ENCODE measurements around the gene RNF180.

RNF180 gene, protein sequence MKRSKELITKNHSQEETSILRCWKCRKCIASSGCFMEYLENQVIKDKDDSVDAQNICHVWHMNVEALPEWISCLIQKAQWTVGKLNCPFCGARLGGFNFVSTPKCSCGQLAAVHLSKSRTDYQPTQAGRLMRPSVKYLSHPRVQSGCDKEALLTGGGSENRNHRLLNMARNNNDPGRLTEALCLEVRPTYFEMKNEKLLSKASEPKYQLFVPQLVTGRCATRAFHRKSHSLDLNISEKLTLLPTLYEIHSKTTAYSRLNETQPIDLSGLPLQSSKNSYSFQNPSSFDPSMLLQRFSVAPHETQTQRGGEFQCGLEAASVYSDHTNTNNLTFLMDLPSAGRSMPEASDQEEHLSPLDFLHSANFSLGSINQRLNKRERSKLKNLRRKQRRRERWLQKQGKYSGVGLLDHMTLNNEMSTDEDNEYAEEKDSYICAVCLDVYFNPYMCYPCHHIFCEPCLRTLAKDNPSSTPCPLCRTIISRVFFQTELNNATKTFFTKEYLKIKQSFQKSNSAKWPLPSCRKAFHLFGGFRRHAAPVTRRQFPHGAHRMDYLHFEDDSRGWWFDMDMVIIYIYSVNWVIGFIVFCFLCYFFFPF

DNA sequence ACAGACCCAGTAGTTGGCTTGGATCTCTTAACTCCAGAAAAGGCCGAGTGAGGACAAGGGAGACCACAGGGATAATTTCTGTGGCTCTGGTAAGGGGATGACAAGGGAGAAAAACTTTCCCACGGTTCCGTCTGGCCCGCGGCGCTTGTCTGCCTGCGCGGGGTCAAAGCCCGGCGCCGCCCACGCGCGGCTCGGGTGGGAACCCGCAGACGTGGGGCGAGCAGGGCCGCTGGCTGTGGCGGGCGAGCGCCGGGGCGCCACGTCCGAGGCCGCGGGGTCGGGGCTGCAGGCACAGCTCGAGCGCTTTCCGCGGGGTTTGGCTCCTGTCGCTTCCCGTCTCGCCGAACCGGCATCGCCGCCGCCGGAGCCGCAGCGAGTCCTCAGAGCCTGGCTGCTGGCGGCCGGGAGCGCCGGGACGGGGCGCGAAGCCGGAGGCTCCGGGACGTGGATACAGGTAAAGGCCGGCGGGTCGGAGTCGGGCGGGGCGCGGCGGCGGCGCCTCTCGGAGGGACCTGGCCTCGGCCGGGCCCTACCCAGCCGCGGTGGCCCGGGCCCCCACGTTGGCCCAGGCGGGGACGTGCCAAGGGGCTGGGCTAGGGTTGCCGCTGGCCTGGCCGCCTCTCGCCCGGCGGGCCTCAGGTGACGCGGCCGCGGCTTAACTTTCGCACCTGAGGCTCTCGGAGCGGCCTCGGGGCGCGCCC is at the start of gene RNF180:
RNF180 (plus strand) TSS at position 344 of the 701 bp plus-strand sequence. CDS start 34,965 bp downstream, outside the sequence.
- H3K27ac ChIP-seq, result no peak within 1 kb of the TSS

DNA sequence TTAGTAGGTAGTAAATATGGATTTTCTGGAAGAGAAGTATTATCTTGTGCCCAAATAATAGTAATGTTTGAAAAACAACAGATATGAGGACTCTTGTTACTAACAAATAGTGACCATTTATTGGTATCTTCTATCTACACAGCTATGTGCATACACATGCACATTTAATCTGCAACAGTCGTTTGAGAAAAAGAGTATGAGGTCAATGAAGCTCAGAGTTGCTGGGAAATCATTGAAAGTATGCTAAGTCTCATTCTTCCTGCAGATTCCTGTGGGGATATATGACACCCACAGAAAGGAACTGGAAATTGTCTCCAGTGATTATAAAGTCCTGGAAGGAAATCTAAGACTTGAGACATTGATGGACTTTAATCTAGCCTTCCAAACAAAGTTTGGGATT is 40.1 kb upstream of the RNF180 start:
- DNase-seq (ENCODE audit: low read depth, low spot score), result no peak

More for the DNA sequence above, at the start of gene RNF180:
- DNase-seq (ENCODE audit: low read depth, low spot score), result no peak

DNA sequence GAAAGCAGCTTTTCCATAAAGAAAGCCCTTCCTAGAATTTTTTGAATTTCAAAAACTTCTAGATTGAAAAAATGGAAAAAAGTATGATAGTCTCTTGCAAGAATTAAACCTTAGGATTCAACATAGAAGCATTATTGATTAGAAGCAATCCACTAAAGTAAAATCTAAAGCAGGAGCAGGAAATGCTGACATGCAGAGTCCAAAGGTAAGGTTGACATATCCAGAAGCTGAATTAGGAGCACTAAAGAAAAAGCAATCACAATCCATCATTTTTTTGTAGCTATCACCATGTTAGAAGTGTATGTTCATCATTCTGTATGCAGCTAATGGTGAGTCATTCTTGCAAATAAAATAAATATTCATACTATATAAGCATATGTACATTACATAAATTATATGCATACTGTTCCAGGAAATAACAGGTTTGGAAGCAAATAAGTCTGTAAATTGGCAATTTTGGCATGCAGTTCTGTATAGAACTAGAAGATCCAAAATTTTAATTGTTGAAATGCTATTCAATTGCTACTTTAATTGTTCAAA is 39.4 kb upstream of the RNF180 start:
- DNase-seq (ENCODE audit: low read depth, low spot score), result no peak
- H3K27ac ChIP-seq, result no peak overlapping the region

More for the DNA sequence above, 40.1 kb upstream of the RNF180 start:
- H3K27ac ChIP-seq, result no peak overlapping the region

DNA sequence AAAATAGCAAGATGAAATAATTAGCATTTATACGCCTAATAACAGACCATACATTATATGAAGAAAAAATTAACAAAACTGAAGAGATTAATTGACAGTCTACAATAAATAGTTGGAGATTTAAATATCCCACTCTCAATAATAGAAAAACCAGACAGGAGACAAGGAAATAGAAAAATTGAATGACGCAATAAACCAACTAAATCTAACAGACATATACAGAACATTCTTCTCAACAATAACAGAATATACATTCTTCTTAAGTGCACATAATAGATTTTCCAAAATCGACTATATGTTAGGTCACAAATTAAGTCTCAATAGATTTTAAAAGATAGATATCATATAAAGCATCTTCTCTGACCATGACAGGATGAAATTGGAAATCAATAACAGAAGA is 25.6 kb upstream of the RNF180 start:
- DNase-seq (ENCODE audit: low read depth, low spot score), result no peak
- no peak overlapping the region for H3K27ac ChIP-seq

DNA sequence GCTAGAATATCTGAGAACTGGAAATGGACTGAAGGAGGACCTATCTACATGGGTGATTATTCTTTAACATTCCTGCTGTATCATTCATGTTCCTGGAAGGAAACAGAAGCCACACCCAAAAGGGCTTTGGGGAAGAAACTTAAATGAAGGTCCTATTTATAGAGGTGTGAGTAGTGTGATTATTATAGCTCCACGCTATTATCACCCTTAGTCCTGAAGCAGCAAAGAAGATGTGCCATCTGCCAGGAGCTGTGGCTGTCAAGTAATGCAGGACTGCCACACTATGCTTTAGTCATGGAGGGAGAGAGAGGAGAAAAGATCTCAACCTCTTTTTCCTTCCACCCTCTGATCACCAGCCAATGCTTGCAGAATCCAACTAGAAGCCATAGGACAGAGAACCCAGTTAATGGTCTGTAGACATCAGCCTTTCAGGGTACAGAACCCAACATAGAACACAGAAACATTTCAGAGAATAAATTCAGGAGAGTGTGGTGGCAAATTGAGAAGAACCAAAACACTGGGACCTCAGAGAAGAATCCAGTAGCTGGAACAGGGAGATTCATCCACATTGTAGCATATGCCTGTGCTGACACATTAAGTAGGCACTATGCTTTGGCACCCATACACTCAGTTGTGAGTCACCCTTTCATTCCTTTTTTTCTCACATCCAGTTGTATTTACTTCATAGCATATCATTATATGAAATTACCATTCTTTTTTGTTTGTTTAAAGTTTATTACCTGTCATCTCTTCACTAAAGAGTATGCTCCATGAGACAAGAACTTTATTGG is 21.0 kb upstream of the RNF180 start:
- DNase-seq (ENCODE audit: low read depth, low spot score), result peak; percentile 53
- peak overlapping the region; percentile 65 for H3K27ac ChIP-seq

DNA sequence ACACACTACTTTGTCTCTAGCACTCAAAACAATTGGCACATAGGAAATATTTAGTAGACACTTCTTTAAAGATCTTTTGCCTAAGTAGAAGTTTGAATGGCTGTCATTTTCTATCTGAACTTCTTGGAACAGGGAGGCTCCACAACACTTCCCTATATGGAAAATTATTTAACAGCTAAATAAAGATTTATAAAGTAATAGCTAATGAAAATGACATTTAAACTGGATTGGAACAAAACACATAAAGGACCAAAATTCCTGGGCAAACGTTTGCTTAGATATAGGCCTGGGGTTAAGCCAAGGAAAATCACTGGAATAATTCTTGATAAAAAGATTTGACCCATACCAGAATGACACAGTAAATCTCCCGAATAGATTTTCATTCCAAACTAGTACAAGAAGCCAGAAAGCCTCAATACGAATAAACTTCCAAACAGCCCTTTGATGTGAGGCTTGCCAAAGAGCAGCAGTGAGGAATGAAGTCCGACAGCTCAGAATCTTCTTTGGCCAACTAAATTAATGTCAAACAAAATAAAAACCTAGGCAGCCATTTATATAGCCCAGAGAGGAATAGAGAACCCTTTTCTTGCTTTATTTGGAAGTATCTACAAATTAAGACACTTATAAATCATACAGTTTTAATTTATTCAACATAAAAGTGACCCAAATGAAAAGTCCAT is 20.3 kb upstream of the RNF180 start:
- DNase-seq (ENCODE audit: low read depth, low spot score), result no peak
- peak overlapping the region; percentile 65 for H3K27ac ChIP-seq

DNA sequence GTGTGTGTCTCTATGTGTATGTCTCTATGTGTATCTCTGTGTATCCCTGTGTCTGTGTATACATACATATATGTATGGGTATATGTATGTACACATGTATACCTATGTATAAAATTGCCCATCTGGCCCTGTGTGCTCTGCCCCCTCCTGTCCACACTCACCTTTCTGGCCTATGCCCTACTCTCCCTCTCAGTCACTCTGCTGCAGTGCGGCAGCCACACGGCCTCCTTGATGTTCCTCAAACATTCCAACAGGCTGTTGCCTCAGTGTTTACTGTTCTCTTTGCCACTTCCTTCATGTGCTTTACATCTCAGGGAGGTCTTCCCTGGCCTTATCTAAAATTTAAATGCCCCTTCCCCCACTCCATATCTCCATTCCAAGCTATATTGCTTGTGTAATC is 18.3 kb upstream of the RNF180 start:
- no peak overlapping the region for H3K27ac ChIP-seq
- DNase-seq (ENCODE audit: low read depth, low spot score), result no peak

DNA sequence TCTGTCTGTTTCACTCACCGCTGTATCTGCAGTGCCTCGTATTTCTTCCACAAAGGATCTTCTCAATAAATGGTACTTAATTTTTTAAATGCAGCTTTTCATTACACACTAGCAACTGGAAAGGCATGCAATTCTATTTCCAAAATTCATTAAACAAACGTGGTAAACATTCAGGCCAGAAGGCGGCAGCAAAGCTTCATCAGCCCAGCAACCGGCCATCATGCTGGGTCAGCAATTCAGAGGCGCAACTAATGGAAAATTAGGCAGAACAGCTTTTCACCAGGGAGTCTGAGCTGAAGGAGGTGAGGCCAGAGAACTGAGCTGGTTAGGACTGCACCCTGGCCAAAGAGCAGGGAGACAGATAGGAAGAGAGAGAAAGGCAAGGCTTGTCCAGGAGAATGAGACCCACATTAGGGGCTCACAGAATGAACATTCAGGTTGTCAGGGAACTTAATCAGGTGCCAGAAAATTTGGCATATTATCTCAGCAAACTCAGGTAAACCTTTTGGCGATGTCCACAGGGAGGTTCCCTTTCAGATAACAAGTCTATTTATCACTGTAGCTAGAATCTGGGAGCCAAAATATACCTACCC is 17.7 kb upstream of the RNF180 start:
- no peak for DNase-seq (ENCODE audit: low read depth, low spot score)
- H3K27ac ChIP-seq, result no peak overlapping the region

DNA sequence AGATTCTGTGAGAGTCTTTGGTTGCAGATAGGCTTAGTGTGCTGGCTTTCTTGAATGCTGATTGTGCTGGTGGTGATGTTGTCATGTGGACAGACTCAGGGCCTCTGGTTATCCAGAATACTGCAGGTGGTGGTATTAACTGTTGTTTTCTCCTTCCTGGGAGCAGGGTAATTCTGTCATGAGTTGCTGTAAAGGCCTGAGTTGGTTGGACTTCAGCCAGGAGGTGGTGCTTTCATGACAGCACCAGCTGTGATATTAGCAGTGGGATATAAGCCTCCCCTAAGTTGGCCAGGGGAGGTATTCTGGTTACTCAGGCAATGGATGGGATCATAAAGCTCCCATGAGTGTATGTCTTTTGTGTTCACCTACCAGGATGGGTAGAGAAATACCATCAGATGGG is 16.4 kb upstream of the RNF180 start:
- no peak for DNase-seq (ENCODE audit: low read depth, low spot score)
- no peak overlapping the region for H3K27ac ChIP-seq

DNA sequence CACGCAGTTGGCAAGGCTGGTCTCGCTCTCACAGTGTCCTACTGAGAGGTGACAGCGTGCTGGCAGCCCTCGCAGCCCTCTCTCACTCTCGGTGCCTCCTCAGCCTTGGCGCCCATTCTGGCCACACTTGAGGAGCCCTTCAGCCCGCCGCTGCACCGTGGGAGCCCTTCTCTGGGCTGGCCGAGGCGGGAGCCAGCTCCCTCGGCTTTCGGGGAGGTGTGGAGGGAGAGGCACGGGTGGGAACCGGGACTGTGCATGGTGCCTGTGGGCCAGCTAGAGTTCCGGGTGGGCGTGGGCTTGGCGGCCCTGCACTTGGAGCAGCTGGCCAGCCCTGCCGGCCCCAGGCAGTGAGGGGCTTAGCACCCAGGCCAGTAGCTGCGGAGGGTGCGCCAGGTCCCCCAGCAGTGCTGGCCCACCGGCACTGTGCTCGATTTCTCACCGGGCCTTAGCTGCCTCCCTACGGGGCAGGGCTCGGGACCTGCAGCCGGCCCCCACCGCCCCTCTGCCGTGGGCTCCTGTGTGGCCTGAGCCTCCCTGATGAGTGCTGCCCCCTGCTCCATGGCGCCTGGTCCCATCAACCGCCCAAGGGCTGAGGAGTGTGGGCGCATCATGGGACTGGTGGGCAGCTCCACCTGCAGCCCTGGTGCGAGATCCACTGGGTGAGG is 15.7 kb upstream of the RNF180 start:
- H3K27ac ChIP-seq, result no peak overlapping the region
- no peak for DNase-seq (ENCODE audit: low read depth, low spot score)

DNA sequence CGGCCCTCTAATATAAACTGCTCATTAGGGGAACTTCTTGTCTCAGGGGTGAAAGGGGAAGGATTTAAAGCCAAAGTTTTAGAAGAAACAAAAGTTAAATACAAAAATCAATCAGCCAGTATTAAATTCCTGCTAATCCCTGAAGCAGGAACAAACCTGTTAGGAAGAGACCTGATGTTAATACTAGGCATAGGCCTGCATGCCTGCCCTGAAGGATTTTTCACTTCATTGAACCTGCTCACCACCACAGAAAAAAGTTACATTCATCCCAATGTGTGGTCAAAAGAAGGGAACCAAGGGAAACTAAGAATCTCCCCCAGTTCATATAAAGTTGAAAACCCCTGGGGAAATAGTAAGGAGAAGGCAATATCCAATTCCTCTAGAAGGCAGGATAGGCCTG is 9.4 kb upstream of the RNF180 start:
- no peak overlapping the region for H3K27ac ChIP-seq
- no peak for DNase-seq (ENCODE audit: low read depth, low spot score)

DNA sequence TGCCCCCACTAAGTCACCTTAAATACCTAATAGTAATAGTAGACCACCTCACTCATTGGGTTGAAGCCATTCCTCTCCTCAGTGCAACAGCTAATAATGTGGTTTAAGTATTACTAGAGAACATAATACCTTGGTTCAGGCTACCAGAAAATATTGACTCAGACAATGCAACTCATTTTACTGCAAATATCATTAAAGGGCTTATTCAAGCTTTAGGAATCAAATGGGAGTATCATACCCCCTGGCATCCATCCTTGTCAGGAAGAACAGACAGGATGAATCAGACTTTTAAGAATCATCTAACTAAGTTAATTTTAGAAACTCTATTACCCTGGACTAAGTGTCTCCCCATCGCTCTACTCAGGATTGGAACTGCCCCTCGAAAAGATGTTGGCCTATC is 6.8 kb upstream of the RNF180 start:
- H3K27ac ChIP-seq, result no peak overlapping the region
- DNase-seq (ENCODE audit: low read depth, low spot score), result peak; percentile 24

DNA sequence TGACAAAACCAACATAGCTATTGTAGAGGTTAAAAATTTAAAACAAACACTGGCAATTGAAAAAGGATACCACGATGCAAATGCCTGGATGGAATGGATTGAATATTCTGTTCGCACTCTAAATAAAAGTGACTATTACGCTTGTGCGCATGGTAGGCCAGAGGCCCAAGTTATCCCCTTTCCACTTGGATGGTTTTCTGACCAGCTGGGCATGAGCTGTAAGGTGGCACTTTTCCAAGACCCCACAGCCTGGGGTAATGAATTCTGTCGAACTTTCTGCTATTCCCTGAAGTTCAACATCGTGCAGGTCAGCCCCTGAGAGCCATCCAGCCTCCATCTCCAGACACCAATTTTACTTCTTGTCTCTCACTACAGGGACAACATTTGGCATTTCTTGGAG is 5.4 kb upstream of the RNF180 start:
- no peak overlapping the region for H3K27ac ChIP-seq
- DNase-seq (ENCODE audit: low read depth, low spot score), result no peak

DNA sequence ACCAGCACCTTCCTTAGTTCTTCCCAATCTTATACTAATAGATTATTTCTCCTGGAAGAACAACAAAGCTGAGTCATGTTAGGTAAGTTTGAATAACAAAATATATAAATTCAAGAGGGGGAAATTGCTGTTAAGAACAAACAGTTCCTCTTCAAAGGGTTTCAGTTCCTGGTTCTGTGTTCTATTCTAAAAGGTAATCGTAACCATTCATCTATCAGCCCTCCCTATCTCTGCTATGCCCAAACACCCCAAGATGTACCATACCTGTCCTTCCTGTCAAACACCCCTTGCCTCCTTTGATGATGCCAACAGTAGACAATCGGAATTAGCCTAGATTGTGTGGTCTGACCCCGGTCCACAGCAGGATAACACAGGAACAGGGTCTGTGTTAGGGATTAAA is 4.2 kb upstream of the RNF180 start:
- DNase-seq (ENCODE audit: low read depth, low spot score), result no peak
- H3K27ac ChIP-seq, result no peak overlapping the region

DNA sequence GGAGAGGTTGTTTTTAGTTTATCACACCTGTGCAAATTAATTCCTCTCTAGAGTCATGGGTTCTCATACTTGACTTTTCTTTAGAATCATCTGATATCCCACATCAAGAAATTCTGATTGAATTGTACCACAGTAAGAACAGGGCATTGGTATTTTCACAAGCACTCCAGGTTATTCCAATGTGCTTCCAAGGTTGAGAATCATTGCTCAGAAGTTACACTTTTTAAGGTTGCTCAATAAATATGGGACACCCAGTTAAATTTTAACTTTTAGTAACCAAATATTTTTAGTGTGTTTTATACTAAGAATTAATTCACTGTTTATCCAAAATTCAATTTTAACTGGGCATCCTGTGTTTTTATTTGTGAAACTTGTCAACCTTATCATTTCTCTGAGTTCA is 2.5 kb upstream of the RNF180 start:
- no peak overlapping the region for H3K27ac ChIP-seq
- DNase-seq (ENCODE audit: low read depth, low spot score), result no peak

DNA sequence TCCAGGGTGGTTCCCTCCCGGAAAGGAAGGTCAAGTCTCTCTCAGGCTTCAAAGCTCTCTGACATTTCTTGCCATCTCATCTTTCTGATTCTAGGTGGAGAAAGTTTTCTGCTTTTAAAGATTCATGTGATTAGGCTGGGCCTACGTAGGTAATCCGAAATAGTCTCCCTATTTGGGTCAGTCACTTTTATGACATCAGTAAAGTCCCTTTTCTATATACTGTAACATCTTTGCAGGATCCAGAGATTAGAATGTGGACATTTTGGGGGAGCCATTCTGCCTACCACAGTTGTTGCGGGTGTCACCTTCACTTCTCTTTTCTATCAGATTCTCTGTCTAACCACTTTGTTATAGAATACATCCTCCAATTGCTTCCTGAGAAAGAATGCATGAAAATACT is 1.9 kb upstream of the RNF180 start:
- H3K27ac ChIP-seq, result no peak overlapping the region
- no peak for DNase-seq (ENCODE audit: low read depth, low spot score)

DNA sequence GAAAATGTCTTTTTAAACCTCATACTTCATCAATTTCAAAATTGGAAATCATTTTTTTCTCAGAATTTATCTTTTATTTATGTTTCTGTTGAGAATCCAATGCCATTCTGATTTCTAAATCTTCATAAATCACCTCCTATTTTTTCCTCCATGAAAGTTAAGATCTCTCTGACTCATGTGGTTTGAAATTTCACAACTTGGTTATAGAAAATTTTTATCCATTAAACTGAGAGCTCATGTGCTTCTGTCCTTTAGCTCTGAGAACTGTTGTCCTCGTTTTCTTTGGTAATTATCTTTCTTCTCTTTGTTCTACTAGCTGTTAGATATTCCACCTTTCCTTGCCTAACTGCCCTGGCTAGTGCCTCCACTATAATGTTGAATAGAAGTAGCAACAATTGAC is 1.5 kb upstream of the RNF180 start:
- no peak for DNase-seq (ENCODE audit: low read depth, low spot score)
- H3K27ac ChIP-seq, result no peak overlapping the region

DNA sequence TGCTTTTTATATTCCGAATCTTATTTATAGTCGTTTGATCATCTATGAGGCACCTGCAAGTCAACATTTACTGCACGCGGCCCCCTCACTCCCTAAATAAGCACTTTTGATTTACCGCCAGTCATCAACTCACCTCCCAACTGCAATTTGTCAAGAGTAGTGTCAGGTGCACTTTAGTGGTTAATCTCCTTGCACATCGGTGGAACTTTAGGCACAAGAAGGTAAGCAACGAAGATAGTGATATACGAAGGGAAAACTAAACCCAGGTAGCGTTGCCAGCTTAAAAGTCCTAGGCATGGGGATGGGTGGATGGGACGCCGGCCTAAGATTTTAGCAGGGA is 513 bp upstream of the RNF180 start:
- no peak for DNase-seq (ENCODE audit: low read depth, low spot score)
- H3K27ac ChIP-seq, result no peak overlapping the region

All from epithelial cell of prostate (primary cell).